ENCODE measurements around the gene VIT. TPM values are rescaled to one million over a fixed set of nuclear protein-coding genes. Genes with fewer than 3 reads are reported as not detected.

The VIT gene
- total RNA-seq, 1 donor from 2014 or later = not detected

DNA sequence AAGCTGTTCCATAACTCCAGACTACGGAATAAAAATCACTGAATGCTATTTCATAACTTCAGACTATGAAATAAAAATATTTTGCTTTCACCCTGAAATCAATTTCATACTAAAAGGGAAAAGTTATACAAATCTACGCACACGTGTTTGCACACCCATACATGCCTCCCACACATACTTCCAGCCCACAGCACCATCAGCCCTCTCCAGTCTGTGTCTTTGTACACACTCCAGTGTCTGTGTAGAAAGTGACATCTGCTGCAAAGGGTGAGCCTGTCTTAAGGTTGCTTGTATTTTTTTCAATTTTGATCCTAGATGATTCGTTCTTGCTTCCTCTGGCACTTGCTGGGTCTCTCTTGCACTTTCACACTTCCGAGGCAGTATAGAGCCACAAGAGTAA lies 53.6 kb downstream of the VIT start:
- H3K4me3 ChIP-seq (ENCODE audit: insufficient read depth, low read depth, low read length) = no peak overlapping the region
- no peaks in the 10 kb centered on the region for H3K36me3 ChIP-seq (ENCODE audit: insufficient read depth, low read length)
- Mint-ChIP-seq H3K36me3 (ENCODE audit: low read depth, unreplicated experiment) (peaks cover 2% of the 10 kb centered on the region), H3K4me3 (ENCODE audit: unreplicated experiment) (no peak overlapping the region), H3K4me1 (ENCODE audit: low read depth, unreplicated experiment) (peaks cover 2% of the 10 kb centered on the region), H3K9me3 (ENCODE audit: unreplicated experiment) (no peaks in the 10 kb centered on the region), H3K27me3 (ENCODE audit: low read depth, unreplicated experiment) (peaks cover 6% of the 10 kb centered on the region), H3K27ac (ENCODE audit: unreplicated experiment) (no peak overlapping the region)
- DNase-seq (ENCODE audit: low read depth) (no peak), FAIRE-seq (no peak)
- no peak overlapping the region for H3K27ac ChIP-seq (ENCODE audit: low read depth, low read length)
- H3K27me3 ChIP-seq (ENCODE audit: insufficient read depth, low read length) = peaks cover 2% of the 10 kb centered on the region
- H2AFZ ChIP-seq (ENCODE audit: low read depth, low read length) = no peak overlapping the region
- no peak overlapping the region for H3K4me2 ChIP-seq (ENCODE audit: low read length)
- H3K9me3 ChIP-seq (ENCODE audit: insufficient read depth, low read depth, low read length) = no peaks in the 10 kb centered on the region
- TF ChIP-seq, protein P1, sequence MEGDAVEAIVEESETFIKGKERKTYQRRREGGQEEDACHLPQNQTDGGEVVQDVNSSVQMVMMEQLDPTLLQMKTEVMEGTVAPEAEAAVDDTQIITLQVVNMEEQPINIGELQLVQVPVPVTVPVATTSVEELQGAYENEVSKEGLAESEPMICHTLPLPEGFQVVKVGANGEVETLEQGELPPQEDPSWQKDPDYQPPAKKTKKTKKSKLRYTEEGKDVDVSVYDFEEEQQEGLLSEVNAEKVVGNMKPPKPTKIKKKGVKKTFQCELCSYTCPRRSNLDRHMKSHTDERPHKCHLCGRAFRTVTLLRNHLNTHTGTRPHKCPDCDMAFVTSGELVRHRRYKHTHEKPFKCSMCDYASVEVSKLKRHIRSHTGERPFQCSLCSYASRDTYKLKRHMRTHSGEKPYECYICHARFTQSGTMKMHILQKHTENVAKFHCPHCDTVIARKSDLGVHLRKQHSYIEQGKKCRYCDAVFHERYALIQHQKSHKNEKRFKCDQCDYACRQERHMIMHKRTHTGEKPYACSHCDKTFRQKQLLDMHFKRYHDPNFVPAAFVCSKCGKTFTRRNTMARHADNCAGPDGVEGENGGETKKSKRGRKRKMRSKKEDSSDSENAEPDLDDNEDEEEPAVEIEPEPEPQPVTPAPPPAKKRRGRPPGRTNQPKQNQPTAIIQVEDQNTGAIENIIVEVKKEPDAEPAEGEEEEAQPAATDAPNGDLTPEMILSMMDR (IDR thresholded peaks at IDR 0.05; ENCODE audit: insufficient read depth, low read depth, low read length) = no peak
- TF ChIP-seq EZH2 (IDR thresholded peaks at IDR 0.05; ENCODE audit: insufficient read depth, low read length) = no peak
- no peak overlapping the region for H3K9ac ChIP-seq (ENCODE audit: low read length)
- no peaks in the 10 kb centered on the region for H4K20me1 ChIP-seq (ENCODE audit: insufficient read depth, low read length)
- no peaks in the 10 kb centered on the region for H3K79me2 ChIP-seq (ENCODE audit: insufficient read depth, low read length)
- H3K4me1 ChIP-seq (ENCODE audit: insufficient read depth, low read length) = no peaks in the 10 kb centered on the region

DNA sequence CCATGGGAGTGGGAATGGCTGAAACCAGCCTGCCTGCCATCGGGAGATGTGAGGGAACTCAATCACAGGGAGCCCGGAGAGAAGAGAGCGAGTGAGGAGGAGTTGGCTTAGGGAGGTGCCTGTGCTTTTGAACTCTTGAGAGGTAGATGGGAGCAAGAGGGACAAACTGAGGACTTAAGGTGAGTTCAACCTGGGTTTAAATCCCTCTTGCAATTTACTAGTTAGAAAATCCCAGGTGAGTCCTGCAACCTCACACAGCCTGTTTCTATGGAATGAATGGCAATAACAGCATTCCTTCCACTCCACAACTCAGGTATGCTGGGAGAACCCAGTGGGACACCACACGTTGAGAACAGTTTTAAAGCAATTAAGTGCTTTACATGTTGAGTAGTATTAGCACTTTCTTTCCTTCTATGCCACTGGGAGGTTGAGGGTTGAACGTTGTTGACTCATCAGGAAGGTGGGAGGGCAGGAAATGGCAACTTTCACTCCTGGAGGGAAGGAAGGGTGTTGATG lies 57.3 kb downstream of the VIT start:
- peaks cover 2% of the 10 kb centered on the region for H3K36me3 Mint-ChIP-seq (ENCODE audit: low read depth, unreplicated experiment)
- Histone ChIP-seq H4K20me1 (ENCODE audit: insufficient read depth, low read length) (no peaks in the 10 kb centered on the region), H3K9me3 (ENCODE audit: insufficient read depth, low read depth, low read length) (no peaks in the 10 kb centered on the region), H3K9ac (ENCODE audit: low read length) (no peak overlapping the region), H3K4me2 (ENCODE audit: low read length) (no peak overlapping the region), H3K79me2 (ENCODE audit: insufficient read depth, low read length) (no peaks in the 10 kb centered on the region), H3K4me3 (ENCODE audit: insufficient read depth, low read depth, low read length) (no peak overlapping the region), H3K27ac (ENCODE audit: low read depth, low read length) (no peak overlapping the region), H3K27me3 (ENCODE audit: insufficient read depth, low read length) (no peaks in the 10 kb centered on the region), H2AFZ (ENCODE audit: low read depth, low read length) (no peak overlapping the region), H3K4me1 (ENCODE audit: insufficient read depth, low read length) (no peaks in the 10 kb centered on the region), H3K36me3 (ENCODE audit: insufficient read depth, low read length) (no peaks in the 10 kb centered on the region)
- no peak overlapping the region for H3K27ac Mint-ChIP-seq (ENCODE audit: unreplicated experiment)
- peaks cover 6% of the 10 kb centered on the region for H3K27me3 Mint-ChIP-seq (ENCODE audit: low read depth, unreplicated experiment)
- FAIRE-seq = no peak
- DNase-seq (ENCODE audit: low read depth) = no peak
- H3K4me1 Mint-ChIP-seq (ENCODE audit: low read depth, unreplicated experiment) = peaks cover 2% of the 10 kb centered on the region
- no peak overlapping the region for H3K4me3 Mint-ChIP-seq (ENCODE audit: unreplicated experiment)
- TF ChIP-seq, protein P1 (IDR thresholded peaks at IDR 0.05; ENCODE audit: insufficient read depth, low read depth, low read length) = no peak
- TF ChIP-seq EZH2 (IDR thresholded peaks at IDR 0.05; ENCODE audit: insufficient read depth, low read length) = no peak
- H3K9me3 Mint-ChIP-seq (ENCODE audit: unreplicated experiment) = no peaks in the 10 kb centered on the region

DNA sequence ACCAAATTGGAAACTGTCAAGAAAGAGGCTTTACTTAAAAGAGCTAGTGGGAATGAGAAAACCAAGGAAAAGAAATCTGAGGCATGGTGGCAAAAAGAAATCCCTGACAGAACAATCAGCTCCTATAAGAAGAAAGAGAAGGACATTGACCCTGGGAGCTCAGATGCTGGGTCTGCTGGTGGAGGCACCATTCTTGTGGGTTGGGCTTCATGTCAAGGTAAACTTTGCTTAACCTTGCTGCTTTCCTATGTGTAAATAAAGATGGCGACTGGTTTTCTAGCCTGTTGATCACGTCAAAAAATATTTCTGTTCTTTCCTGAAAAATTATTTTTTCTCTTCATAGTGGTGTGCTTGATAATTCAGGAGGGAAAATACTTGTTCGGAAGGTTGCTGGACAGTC lies 58.1 kb downstream of the VIT start:
- Histone ChIP-seq H3K27ac (ENCODE audit: low read depth, low read length) (no peak overlapping the region), H3K79me2 (ENCODE audit: insufficient read depth, low read length) (no peaks in the 10 kb centered on the region), H3K36me3 (ENCODE audit: insufficient read depth, low read length) (no peaks in the 10 kb centered on the region), H3K4me1 (ENCODE audit: insufficient read depth, low read length) (no peaks in the 10 kb centered on the region), H3K9me3 (ENCODE audit: insufficient read depth, low read depth, low read length) (no peaks in the 10 kb centered on the region), H2AFZ (ENCODE audit: low read depth, low read length) (no peak overlapping the region), H3K9ac (ENCODE audit: low read length) (no peak overlapping the region), H3K27me3 (ENCODE audit: insufficient read depth, low read length) (no peaks in the 10 kb centered on the region), H4K20me1 (ENCODE audit: insufficient read depth, low read length) (no peaks in the 10 kb centered on the region), H3K4me2 (ENCODE audit: low read length) (no peak overlapping the region), H3K4me3 (ENCODE audit: insufficient read depth, low read depth, low read length) (no peak overlapping the region)
- TF ChIP-seq, protein P1 (IDR thresholded peaks at IDR 0.05; ENCODE audit: insufficient read depth, low read depth, low read length) = no peak
- FAIRE-seq (no peak), DNase-seq (ENCODE audit: low read depth) (no peak)
- H3K9me3 Mint-ChIP-seq (ENCODE audit: unreplicated experiment) = no peaks in the 10 kb centered on the region
- no peak overlapping the region for H3K27ac Mint-ChIP-seq (ENCODE audit: unreplicated experiment)
- peaks cover 2% of the 10 kb centered on the region for H3K36me3 Mint-ChIP-seq (ENCODE audit: low read depth, unreplicated experiment)
- H3K4me1 Mint-ChIP-seq (ENCODE audit: low read depth, unreplicated experiment) = peaks cover 2% of the 10 kb centered on the region
- peaks cover 6% of the 10 kb centered on the region for H3K27me3 Mint-ChIP-seq (ENCODE audit: low read depth, unreplicated experiment)
- no peak overlapping the region for H3K4me3 Mint-ChIP-seq (ENCODE audit: unreplicated experiment)

All from astrocyte (in vitro differentiated cells and primary cell).